IMR-90 (cell line): ENCODE data around the gene KXD1. TPM values are rescaled to one million over a fixed set of nuclear protein-coding genes. Genes with fewer than 3 reads are reported as not detected.

Experiments
- ATAC-seq: fragments of 200-7000 bp; cut with Tn5 transposase; 2 replicates; pipeline ENCODE4 v1.9.1; 2020; ENCODE audit warnings: low read depth, mild to moderate bottlenecking, moderate library complexity
- BruUV-seq: library from RNA; stranded (reverse); fragments of 400-500 nt; replicated peaks from 2 replicates; lab custom pipeline; 2021; lab: Mats Ljungman, UMichigan
- CTCF ChIA-PET: fragments of 300-600 bp; formaldehyde crosslinking; extraction: SDS; loops from one replicate; lab custom pipeline; 2021; ENCODE audit warnings: antibody characterized with exemption; lab: Yijun Ruan, JAX
- POLR2A ChIA-PET: fragments of 300-600 bp; sonication (Branson Sonifier 250); formaldehyde crosslinking; loops from one replicate; lab custom pipeline; 2022; ENCODE audit warnings: antibody characterized with exemption; ENCODE audit not compliant: unreplicated experiment; lab: Charles Lee
- DNase-seq: peaks from one replicate; pipeline ENCODE4 v3.0.0; 2013
- H2AFZ ChIP-seq: replicated peaks from 2 replicates; pipeline ENCODE3; 2013; ENCODE audit warnings: low read length, mild to moderate bottlenecking; ENCODE audit not compliant: poor library complexity
- H2AK5ac ChIP-seq: 2 replicates; pipeline ENCODE4 v1.6.1; 2013; ENCODE audit warnings: low read depth, low read length, inconsistent platforms
- H2AK9ac ChIP-seq: replicated peaks from 2 replicates; pipeline ENCODE3; 2013; ENCODE audit warnings: mild to moderate bottlenecking, low read depth, low read length, moderate library complexity; ENCODE audit not compliant: poor library complexity
- H2BK120ac ChIP-seq: 2 replicates; pipeline ENCODE4 v1.6.1; 2013; ENCODE audit warnings: low read depth, low read length, inconsistent platforms
- H2BK15ac ChIP-seq: 3 replicates; pipeline ENCODE4 v1.6.1; 2013; ENCODE audit warnings: low read depth, low read length, inconsistent platforms
- H2BK20ac ChIP-seq: 2 replicates; pipeline ENCODE4 v1.6.1; 2013; ENCODE audit warnings: low read depth, mild to moderate bottlenecking, inconsistent platforms, low read length, moderate library complexity
- H2BK5ac ChIP-seq: 2 replicates; pipeline ENCODE4 v1.6.1; 2013; ENCODE audit warnings: mild to moderate bottlenecking, low read depth, low read length, inconsistent platforms; ENCODE audit not compliant: poor library complexity, severe bottlenecking
- H3K14ac ChIP-seq: replicated peaks from 2 replicates; pipeline ENCODE4 v1.6.1; 2013; ENCODE audit warnings: low read depth, low read length, inconsistent platforms
- H3K18ac ChIP-seq: 2 replicates; pipeline ENCODE4 v1.6.1; 2013; ENCODE audit warnings: low read depth, low read length, control low read depth
- H3K23ac ChIP-seq: 2 replicates; pipeline ENCODE4 v1.6.1; 2013; ENCODE audit warnings: low read depth, low read length, inconsistent platforms
- H3K27ac ChIP-seq: 2 replicates; pipeline ENCODE4 v1.5.1; 2013; ENCODE audit warnings: mild to moderate bottlenecking, control low read depth, low read length; ENCODE audit not compliant: insufficient read depth
- H3K27me3 ChIP-seq: 2 replicates; pipeline ENCODE4 v1.6.1; 2013; ENCODE audit warnings: low read length; ENCODE audit not compliant: control insufficient read depth, insufficient read depth
- H3K36me3 ChIP-seq: 2 replicates; pipeline ENCODE4 v1.6.1; 2013; ENCODE audit warnings: low read length, mixed read lengths; ENCODE audit not compliant: control insufficient read depth, insufficient read depth
- H3K4ac ChIP-seq: 2 replicates; pipeline ENCODE4 v1.6.1; 2013; ENCODE audit warnings: low read depth, low read length, inconsistent platforms
- H3K4me1 ChIP-seq: 2 replicates; pipeline ENCODE4 v1.6.1; 2013; ENCODE audit warnings: low read length, mixed read lengths; ENCODE audit not compliant: control insufficient read depth, insufficient read depth
- H3K4me2 ChIP-seq: 2 replicates; pipeline ENCODE4 v1.6.1; 2013; ENCODE audit warnings: low read depth, mild to moderate bottlenecking, control low read depth, low read length, moderate library complexity
- H3K4me3 ChIP-seq: 2 replicates; pipeline ENCODE4 v1.5.1; 2013; ENCODE audit warnings: low read depth, mild to moderate bottlenecking, control low read depth, low read length, moderate library complexity; ENCODE audit not compliant: insufficient read depth
- H3K56ac ChIP-seq: 2 replicates; pipeline ENCODE4 v1.6.1; 2013; ENCODE audit warnings: low read length, inconsistent platforms; ENCODE audit not compliant: insufficient read depth; ENCODE audit errors: extremely low read depth
- H3K79me1 ChIP-seq, 2 experiments: 2 replicates each; pipeline ENCODE4 v1.6.1; 2013; ENCODE audit warnings: low read length in 2 of 2, inconsistent platforms in 1 of 2, low read depth in 1 of 2
- H3K9ac ChIP-seq: 2 replicates; pipeline ENCODE4 v1.6.1; 2013; ENCODE audit warnings: low read depth, low read length, control low read depth
- H3K9me1 ChIP-seq: 2 replicates; pipeline ENCODE4 v1.6.1; 2013; ENCODE audit warnings: low read length, inconsistent platforms; ENCODE audit not compliant: insufficient read depth
- H3K9me3 ChIP-seq: 2 replicates; pipeline ENCODE4 v1.6.1; 2013; ENCODE audit warnings: low read length; ENCODE audit not compliant: control insufficient read depth, insufficient read depth
- H4K20me1 ChIP-seq: 2 replicates; pipeline ENCODE4 v1.6.1; 2013; ENCODE audit warnings: low read length, inconsistent platforms; ENCODE audit not compliant: insufficient read depth
- H4K5ac ChIP-seq: 2 replicates; pipeline ENCODE4 v1.6.1; 2013; ENCODE audit warnings: mild to moderate bottlenecking, low read depth, low read length, control low read depth
- H4K8ac ChIP-seq, 2 experiments: 2 replicates each; pipeline ENCODE4 v1.6.1; 2013; ENCODE audit warnings: low read depth in 2 of 2, low read length in 2 of 2, control low read depth in 1 of 2, inconsistent platforms in 1 of 2
- H4K91ac ChIP-seq: 2 replicates; pipeline ENCODE4 v1.6.1; 2013; ENCODE audit warnings: low read depth, low read length, inconsistent platforms; ENCODE audit not compliant: insufficient read depth
- BHLHE40 ChIP-seq: fragments of 150-350 bp; IDR thresholded peaks from 2 replicates; pipeline ENCODE4 v1.6.1; 2016; ENCODE audit warnings: mild to moderate bottlenecking, low read depth, low read length
- CHD1 ChIP-seq: IDR thresholded peaks from 2 replicates; pipeline ENCODE4 v1.6.1; 2012; ENCODE audit warnings: low read depth, low read length, improper control_type of control experiment
- MAFK ChIP-seq: IDR thresholded peaks from 2 replicates; pipeline ENCODE4 v1.6.1; 2012; ENCODE audit warnings: low read depth, low read length, improper control_type of control experiment
- MAZ ChIP-seq: IDR thresholded peaks from 2 replicates; pipeline ENCODE4 v1.6.1; 2012; ENCODE audit warnings: low read depth, mild to moderate bottlenecking, low read length, improper control_type of control experiment, moderate library complexity, borderline replicate concordance
- MXI1 ChIP-seq: IDR thresholded peaks from 2 replicates; pipeline ENCODE4 v1.6.1; 2012; ENCODE audit warnings: low read depth, mild to moderate bottlenecking, low read length, moderate library complexity, borderline replicate concordance
- NFE2L2 ChIP-seq: fragments of 150-350 bp; IDR thresholded peaks from 2 replicates; pipeline ENCODE4 v1.6.1; 2016; ENCODE audit warnings: low read depth, mild to moderate bottlenecking, low read length
- POLR2A ChIP-seq: IDR thresholded peaks from 2 replicates; pipeline ENCODE4 v1.6.1; 2012; ENCODE audit warnings: mild to moderate bottlenecking, low read depth, low read length
- SMC3 ChIP-seq: fragments of 150-350 bp; IDR thresholded peaks from 2 replicates; pipeline ENCODE4 v1.6.1; 2016; ENCODE audit warnings: low read depth, mild to moderate bottlenecking, antibody characterized with exemption, low read length, moderate library complexity
- WGBS, 2 experiments: methylation state at CpG; one replicate each; pipeline versions ENCODE4 v1.1.5 to v1.1.7; 2013; ENCODE audit warnings: missing lambda C conversion rate in 2 of 2; ENCODE audit not compliant: insufficient read length in 1 of 2; ENCODE audit errors: extremely low coverage in 2 of 2; 5-methylcytosine and 5-hydroxymethylcytosine counted together
- dilution Hi-C: fragments of 300-500 bp; cut with HindIII; formaldehyde crosslinking; loops from one replicate; pipeline ENCODE4 v1.14.3; 2018; ENCODE audit warnings: low sequenced_read_pairs; ENCODE audit not compliant: unreplicated experiment
- in situ Hi-C: fragments of 300-500 bp; cut with MboI; formaldehyde crosslinking; loops from 3 replicates; pipeline ENCODE4 v1.14.3; 2019; ENCODE audit warnings: low sequenced_read_pairs, inconsistent platforms, mixed read lengths
- intact Hi-C: fragments of 100-400 bp; cut with micrococcal nuclease; formaldehyde crosslinking; loops from 2 replicates; pipeline ENCODE4 v1.10.0; 2022
- polyA plus RNA-seq, 3 experiments: library from polyadenylated mRNA; depleted of rRNA; stranded (reverse); fragments of >200 nt; gene quantifications; 2 replicates each; pipeline ENCODE4 v1.2.3, GENCODE V29; 2012; ENCODE audit warnings: low replicate concordance in 1 of 3
- total RNA-seq: library from RNA; depleted of rRNA; stranded (reverse); fragments of >200 nt; gene quantifications from 2 replicates; pipeline ENCODE4 v1.2.3, GENCODE V29; 2012
- TF ChIP-seq, protein P1 (sequence below): fragments of 150-350 bp; IDR thresholded peaks from 2 replicates; pipeline ENCODE4 v1.6.1; 2016; ENCODE audit warnings: low read depth, mild to moderate bottlenecking, low read length, moderate library complexity, borderline replicate concordance
- TF ChIP-seq, protein P2 (sequence below): fragments of 150-350 bp; IDR thresholded peaks from 2 replicates; pipeline ENCODE4 v1.6.1; 2017; ENCODE audit warnings: mild to moderate bottlenecking, antibody characterized with exemption, low read length, low read depth

KXD1 gene
- total and polyA plus RNA-seq, 2 of the 4 experiments (the other 2 are of a cell fraction): 66.7 to 196 TPM

DNA sequence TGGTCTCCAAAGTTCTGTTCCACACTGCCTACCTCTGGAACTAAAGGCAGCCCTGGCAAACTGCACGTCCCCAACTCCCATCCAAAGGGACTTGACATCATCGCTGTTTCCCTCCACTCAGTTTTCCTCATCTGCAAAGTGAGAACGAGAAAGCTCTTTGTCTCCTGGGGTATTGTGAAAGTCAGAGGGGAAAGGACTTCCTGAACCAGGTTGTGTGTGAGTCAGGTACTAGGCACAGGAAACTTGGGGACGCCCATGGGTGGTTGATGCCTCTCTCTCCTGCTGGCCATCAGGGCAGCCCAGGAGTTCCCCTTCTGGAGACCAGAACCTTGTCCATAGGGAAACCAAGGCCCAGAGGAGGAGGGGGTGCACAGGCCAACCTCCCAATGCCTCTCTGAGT lies 44.2 kb downstream of the KXD1 start:
- Histone ChIP-seq H2BK20ac (no peak overlapping the region), H3K4me2 (no peak overlapping the region), H2AK5ac (no peak overlapping the region), H3K9me3 (no peaks in the 10 kb centered on the region), H3K4me1 (no peaks in the 10 kb centered on the region; the same call in 1 of the 2 replicates), H3K14ac (no peak overlapping the region), H2AFZ (no peak overlapping the region), H2BK120ac (no peak overlapping the region), H2BK15ac (no peak overlapping the region), H3K27ac (no peak overlapping the region), H4K8ac (no peak overlapping the region), H4K91ac (no peak overlapping the region), H3K9me1 (no peaks in the 10 kb centered on the region), H4K5ac (no peak overlapping the region), H3K9ac (no peak overlapping the region), H3K4me3 (no peak overlapping the region), H2AK9ac (no peak overlapping the region), H3K56ac (no peak overlapping the region), H3K27me3 (peaks cover 35% of the 10 kb centered on the region), H3K4ac (no peak overlapping the region), H3K23ac (no peak overlapping the region), H3K79me1 (no peaks in the 10 kb centered on the region), H4K20me1 (peaks cover 5% of the 10 kb centered on the region; the same call in 1 of the 2 replicates), H3K18ac (no peak overlapping the region), H2BK5ac (no peak overlapping the region), H3K36me3 (no peaks in the 10 kb centered on the region)
- TF ChIP-seq MAFK (no peak), NFE2L2 (no peak), CHD1 (no peak), SMC3 (no peak), MXI1 (no peak), POLR2A (no peak), BHLHE40 (no peak), MAZ (no peak)
- TF ChIP-seq, protein P1, sequence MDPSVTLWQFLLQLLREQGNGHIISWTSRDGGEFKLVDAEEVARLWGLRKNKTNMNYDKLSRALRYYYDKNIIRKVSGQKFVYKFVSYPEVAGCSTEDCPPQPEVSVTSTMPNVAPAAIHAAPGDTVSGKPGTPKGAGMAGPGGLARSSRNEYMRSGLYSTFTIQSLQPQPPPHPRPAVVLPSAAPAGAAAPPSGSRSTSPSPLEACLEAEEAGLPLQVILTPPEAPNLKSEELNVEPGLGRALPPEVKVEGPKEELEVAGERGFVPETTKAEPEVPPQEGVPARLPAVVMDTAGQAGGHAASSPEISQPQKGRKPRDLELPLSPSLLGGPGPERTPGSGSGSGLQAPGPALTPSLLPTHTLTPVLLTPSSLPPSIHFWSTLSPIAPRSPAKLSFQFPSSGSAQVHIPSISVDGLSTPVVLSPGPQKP: no peak
- TF ChIP-seq, protein P2, sequence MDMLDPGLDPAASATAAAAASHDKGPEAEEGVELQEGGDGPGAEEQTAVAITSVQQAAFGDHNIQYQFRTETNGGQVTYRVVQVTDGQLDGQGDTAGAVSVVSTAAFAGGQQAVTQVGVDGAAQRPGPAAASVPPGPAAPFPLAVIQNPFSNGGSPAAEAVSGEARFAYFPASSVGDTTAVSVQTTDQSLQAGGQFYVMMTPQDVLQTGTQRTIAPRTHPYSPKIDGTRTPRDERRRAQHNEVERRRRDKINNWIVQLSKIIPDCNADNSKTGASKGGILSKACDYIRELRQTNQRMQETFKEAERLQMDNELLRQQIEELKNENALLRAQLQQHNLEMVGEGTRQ: no peak
- POLR2A ChIA-PET: no interaction called here
- dilution Hi-C loops (no loop called here), intact Hi-C loops (no loop called here), in situ Hi-C loops (no loop called here)
- no TSS peak for BruUV-seq
- ATAC-seq: no peak
- CTCF ChIA-PET: no interaction called here
- WGBS, 2 experiments: no CpG with 5 or more reads among the region's 4 CpGs
- DNase-seq: no peak
